WTC11 (cell line): ENCODE measurements around the gene ANKFN1. TPM values are rescaled to one million over a fixed set of nuclear protein-coding genes. Genes with fewer than 3 reads are reported as not detected.

ENCODE experiments used
- ATAC-seq: fragments of 200-7000 bp; cut with Tn5 transposase; 2 replicates; pipeline ENCODE4 v1.10.0; 2021; ENCODE audit warnings: mild to moderate bottlenecking, moderate library complexity
- CTCF ChIA-PET: fragments of 300-600 bp; sonication (Branson Sonifier 250); formaldehyde crosslinking; loops from one replicate; lab custom pipeline; 2021; ENCODE audit warnings: antibody characterized with exemption; lab: Charles Lee
- POLR2A ChIA-PET: fragments of 350-600 bp; sonication (Branson Sonifier 250); formaldehyde crosslinking; loops from one replicate; lab custom pipeline; 2021; ENCODE audit warnings: antibody characterized with exemption; lab: Charles Lee
- DNase-seq: peaks from one replicate; pipeline ENCODE4 v3.0.0; 2021; ENCODE audit warnings: low spot score
- H3K27ac Mint-ChIP-seq: 2 replicates; pipeline ENCODE4 v1.8.0; 2021; ENCODE audit warnings: mixed read lengths
- H3K27me3 Mint-ChIP-seq: 2 replicates; pipeline ENCODE4 v1.8.0; 2021; ENCODE audit warnings: low read depth, mild to moderate bottlenecking, moderate library complexity, mixed read lengths
- H3K36me3 Mint-ChIP-seq: 2 replicates; pipeline ENCODE4 v1.8.0; 2021; ENCODE audit warnings: mixed read lengths
- H3K4me1 Mint-ChIP-seq: 2 replicates; pipeline ENCODE4 v1.8.0; 2022; ENCODE audit warnings: mixed read lengths
- H3K4me3 Mint-ChIP-seq: 2 replicates; pipeline ENCODE4 v1.8.0; 2021; ENCODE audit warnings: mild to moderate bottlenecking, moderate library complexity, mixed read lengths
- H3K9me3 Mint-ChIP-seq: 2 replicates; pipeline ENCODE4 v1.8.0; 2021; ENCODE audit warnings: mixed read lengths
- ATF3 ChIP-seq: sonication (generic); formaldehyde crosslinking; conservative IDR thresholded peaks from 2 replicates; pipeline ENCODE4 v1.8.1; 2022; ENCODE audit warnings: mild to moderate bottlenecking, missing genetic modification reagents
- CREB1 ChIP-seq: sonication (generic); formaldehyde crosslinking; IDR thresholded peaks from 2 replicates; pipeline ENCODE4 v1.8.0; 2023; ENCODE audit warnings: mild to moderate bottlenecking, missing genetic modification reagents
- EMX1 ChIP-seq: fragments of 250-450 bp; sonication (Bioruptor Pico); IDR thresholded peaks from 2 replicates; pipeline ENCODE4 v1.8.0; 2021; ENCODE audit warnings: mild to moderate bottlenecking
- ESRRA ChIP-seq: sonication (generic); formaldehyde crosslinking; IDR thresholded peaks from 2 replicates; pipeline ENCODE4 v1.8.1; 2022; ENCODE audit warnings: mild to moderate bottlenecking, missing genetic modification reagents, borderline replicate concordance
- FOXP1 ChIP-seq: sonication (generic); formaldehyde crosslinking; IDR thresholded peaks from 2 replicates; pipeline ENCODE4 v1.8.0; 2022; ENCODE audit warnings: missing genetic modification reagents, mild to moderate bottlenecking, moderate library complexity, borderline replicate concordance
- GRHL2 ChIP-seq: fragments of 250-450 bp; sonication (Bioruptor Pico); IDR thresholded peaks from 2 replicates; pipeline ENCODE4 v1.8.0; 2022; ENCODE audit warnings: mild to moderate bottlenecking, moderate library complexity; ENCODE audit not compliant: insufficient replicate concordance, severe bottlenecking
- GTF2I ChIP-seq: fragments of 250-450 bp; sonication (Bioruptor Pico); conservative IDR thresholded peaks from 2 replicates; pipeline ENCODE4 v1.4.0; 2021; ENCODE audit warnings: mild to moderate bottlenecking
- IRF2 ChIP-seq: sonication (generic); formaldehyde crosslinking; IDR thresholded peaks from 2 replicates; pipeline ENCODE4 v1.8.0; 2022; ENCODE audit warnings: low read depth, missing genetic modification reagents, borderline replicate concordance
- JAZF1 ChIP-seq: fragments of 250-450 bp; sonication (Bioruptor Pico); IDR thresholded peaks from 2 replicates; pipeline ENCODE4 v1.9.0; 2021; ENCODE audit warnings: moderate library complexity, mild to moderate bottlenecking, inconsistent platforms
- JUN ChIP-seq: sonication (generic); formaldehyde crosslinking; IDR thresholded peaks from 2 replicates; pipeline ENCODE4 v1.8.0; 2023; ENCODE audit warnings: mild to moderate bottlenecking, missing genetic modification reagents
- NR2C2 ChIP-seq: sonication (generic); formaldehyde crosslinking; IDR thresholded peaks from 2 replicates; pipeline ENCODE4 v1.8.0; 2022; ENCODE audit warnings: mild to moderate bottlenecking, missing genetic modification reagents
- NR3C1 ChIP-seq: sonication (generic); formaldehyde crosslinking; conservative IDR thresholded peaks from 2 replicates; pipeline ENCODE4 v1.8.1; 2023; ENCODE audit warnings: low read depth, mild to moderate bottlenecking, missing genetic modification reagents
- OVOL2 ChIP-seq: fragments of 250-450 bp; sonication (Bioruptor Pico); IDR thresholded peaks from 2 replicates; pipeline ENCODE4 v1.9.0; 2021; ENCODE audit warnings: mild to moderate bottlenecking, borderline replicate concordance
- PRRX2 ChIP-seq: fragments of 250-450 bp; sonication (Bioruptor Pico); IDR thresholded peaks from 2 replicates; pipeline ENCODE4 v1.8.0; 2021; ENCODE audit warnings: mild to moderate bottlenecking
- SOX15 ChIP-seq: fragments of 250-450 bp; sonication (Bioruptor Pico); IDR thresholded peaks from 2 replicates; pipeline ENCODE4 v1.9.0; 2021; ENCODE audit warnings: mild to moderate bottlenecking
- SP1 ChIP-seq: sonication (generic); formaldehyde crosslinking; conservative IDR thresholded peaks from 2 replicates; pipeline ENCODE4 v1.8.1; 2022; ENCODE audit warnings: missing genetic modification reagents
- TEAD1 ChIP-seq: sonication (generic); formaldehyde crosslinking; IDR thresholded peaks from 2 replicates; pipeline ENCODE4 v1.8.0; 2022; ENCODE audit warnings: mild to moderate bottlenecking, missing genetic modification reagents
- ZMAT4 ChIP-seq: fragments of 250-450 bp; sonication (Bioruptor Pico); IDR thresholded peaks from 2 replicates; pipeline ENCODE4 v1.9.0; 2021; ENCODE audit warnings: mild to moderate bottlenecking
- ZNF219 ChIP-seq: sonication (generic); formaldehyde crosslinking; IDR thresholded peaks from 2 replicates; pipeline ENCODE4 v1.8.0; 2023; ENCODE audit warnings: missing genetic modification reagents, mild to moderate bottlenecking, borderline replicate concordance
- ZNF263 ChIP-seq: sonication (generic); formaldehyde crosslinking; IDR thresholded peaks from 2 replicates; pipeline ENCODE4 v1.8.1; 2022; ENCODE audit warnings: low read depth, mild to moderate bottlenecking, moderate library complexity, missing genetic modification reagents
- ZNF281 ChIP-seq: sonication (generic); formaldehyde crosslinking; IDR thresholded peaks from 2 replicates; pipeline ENCODE4 v1.8.0; 2023; ENCODE audit warnings: mild to moderate bottlenecking, missing genetic modification reagents
- ZNF317 ChIP-seq: sonication (generic); formaldehyde crosslinking; IDR thresholded peaks from 2 replicates; pipeline ENCODE4 v1.8.1; 2023; ENCODE audit warnings: low read depth, mild to moderate bottlenecking, moderate library complexity, missing genetic modification reagents, borderline replicate concordance
- ZNF423 ChIP-seq: fragments of 250-450 bp; sonication (Bioruptor Pico); IDR thresholded peaks from 2 replicates; pipeline ENCODE4 v2.1.2; 2022; ENCODE audit warnings: mild to moderate bottlenecking, moderate library complexity
- total RNA-seq: library from RNA; stranded (reverse); gene quantifications from 3 replicates; pipeline ENCODE4 v1.2.3, GENCODE V29; 2021
- TF ChIP-seq, protein P1 (sequence below): sonication (generic); formaldehyde crosslinking; IDR thresholded peaks from 2 replicates; pipeline ENCODE4 v1.8.1; 2022; ENCODE audit warnings: mild to moderate bottlenecking, moderate library complexity, missing genetic modification reagents
- TF ChIP-seq, protein P2 (sequence below): sonication (generic); formaldehyde crosslinking; IDR thresholded peaks from 2 replicates; pipeline ENCODE4 v1.8.1; 2022; ENCODE audit warnings: low read depth, missing genetic modification reagents, borderline replicate concordance
- TF ChIP-seq, protein P3 (sequence below): sonication (generic); formaldehyde crosslinking; IDR thresholded peaks from 2 replicates; pipeline ENCODE4 v1.8.0; 2022; ENCODE audit warnings: mild to moderate bottlenecking, missing genetic modification reagents

Gene ANKFN1
- total RNA-seq, 1 experiment from 2014 or later: 0.24 TPM

DNA sequence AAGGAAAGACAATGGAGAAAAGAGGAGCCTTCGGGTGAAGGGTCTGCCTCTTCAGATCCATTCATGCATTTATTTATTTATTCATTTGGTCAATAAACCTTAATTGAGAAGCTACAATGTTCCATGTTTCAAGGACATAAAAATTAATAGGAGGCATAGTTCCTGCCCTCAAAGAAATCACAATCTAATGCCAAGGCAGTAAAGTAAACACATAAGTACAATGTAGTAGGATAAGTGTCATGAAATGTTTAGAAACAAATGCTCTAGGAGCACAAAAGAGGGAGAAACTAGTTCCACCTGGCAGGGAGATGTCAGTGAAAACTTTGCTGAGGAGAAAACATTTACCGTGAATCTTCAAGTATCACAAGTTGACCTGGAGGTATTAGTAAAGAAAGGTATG lies 336.7 kb downstream of the ANKFN1 start:
- no peaks in the 10 kb centered on the region for H3K9me3 Mint-ChIP-seq
- CTCF ChIA-PET: interaction anchor here (0.6 to 1.4 kb wide), 2 partner anchors 10 kb away, joined by 3 to 9 read pairs; no protein-coding TSS in a partner anchor
- TF ChIP-seq JUN (no peak), NR2C2 (no peak), SP1 (no peak), ZNF317 (CRISPR knock-in tag) (no peak), PRRX2 (CRISPR knock-in tag) (no peak), ZMAT4 (CRISPR knock-in tag) (no peak), ZNF423 (CRISPR knock-in tag) (no peak), ATF3 (CRISPR knock-in tag) (no peak), JAZF1 (no peak), ZNF263 (CRISPR knock-in tag) (no peak), CREB1 (no peak), TEAD1 (CRISPR knock-in tag) (no peak), NR3C1 (no peak), ZNF219 (no peak), FOXP1 (CRISPR knock-in tag) (no peak), EMX1 (CRISPR knock-in tag) (no peak), OVOL2 (CRISPR knock-in tag) (no peak)
- TF ChIP-seq, protein P1, sequence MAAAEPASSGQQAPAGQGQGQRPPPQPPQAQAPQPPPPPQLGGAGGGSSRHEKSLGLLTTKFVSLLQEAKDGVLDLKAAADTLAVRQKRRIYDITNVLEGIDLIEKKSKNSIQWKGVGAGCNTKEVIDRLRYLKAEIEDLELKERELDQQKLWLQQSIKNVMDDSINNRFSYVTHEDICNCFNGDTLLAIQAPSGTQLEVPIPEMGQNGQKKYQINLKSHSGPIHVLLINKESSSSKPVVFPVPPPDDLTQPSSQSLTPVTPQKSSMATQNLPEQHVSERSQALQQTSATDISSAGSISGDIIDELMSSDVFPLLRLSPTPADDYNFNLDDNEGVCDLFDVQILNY: no peak
- TF ChIP-seq, protein P2, sequence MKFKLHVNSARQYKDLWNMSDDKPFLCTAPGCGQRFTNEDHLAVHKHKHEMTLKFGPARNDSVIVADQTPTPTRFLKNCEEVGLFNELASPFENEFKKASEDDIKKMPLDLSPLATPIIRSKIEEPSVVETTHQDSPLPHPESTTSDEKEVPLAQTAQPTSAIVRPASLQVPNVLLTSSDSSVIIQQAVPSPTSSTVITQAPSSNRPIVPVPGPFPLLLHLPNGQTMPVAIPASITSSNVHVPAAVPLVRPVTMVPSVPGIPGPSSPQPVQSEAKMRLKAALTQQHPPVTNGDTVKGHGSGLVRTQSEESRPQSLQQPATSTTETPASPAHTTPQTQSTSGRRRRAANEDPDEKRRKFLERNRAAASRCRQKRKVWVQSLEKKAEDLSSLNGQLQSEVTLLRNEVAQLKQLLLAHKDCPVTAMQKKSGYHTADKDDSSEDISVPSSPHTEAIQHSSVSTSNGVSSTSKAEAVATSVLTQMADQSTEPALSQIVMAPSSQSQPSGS (CRISPR knock-in tag): no peak
- TF ChIP-seq, protein P3, sequence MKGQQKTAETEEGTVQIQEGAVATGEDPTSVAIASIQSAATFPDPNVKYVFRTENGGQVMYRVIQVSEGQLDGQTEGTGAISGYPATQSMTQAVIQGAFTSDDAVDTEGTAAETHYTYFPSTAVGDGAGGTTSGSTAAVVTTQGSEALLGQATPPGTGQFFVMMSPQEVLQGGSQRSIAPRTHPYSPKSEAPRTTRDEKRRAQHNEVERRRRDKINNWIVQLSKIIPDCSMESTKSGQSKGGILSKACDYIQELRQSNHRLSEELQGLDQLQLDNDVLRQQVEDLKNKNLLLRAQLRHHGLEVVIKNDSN (CRISPR knock-in tag): no peak
- TF ChIP-seq, all 79 proteins: peak for 0
- no peak overlapping the region for H3K27ac Mint-ChIP-seq
- DNase-seq (no peak), ATAC-seq (no peak)
- H3K4me3 Mint-ChIP-seq: no peak overlapping the region
- no peaks in the 10 kb centered on the region for H3K27me3 Mint-ChIP-seq
- no peaks in the 10 kb centered on the region for H3K4me1 Mint-ChIP-seq
- POLR2A ChIA-PET: interaction anchor here (1.2 kb wide), 1 partner anchor 165 kb away, joined by 5 read pairs; no protein-coding TSS in a partner anchor
- no peaks in the 10 kb centered on the region for H3K36me3 Mint-ChIP-seq

DNA sequence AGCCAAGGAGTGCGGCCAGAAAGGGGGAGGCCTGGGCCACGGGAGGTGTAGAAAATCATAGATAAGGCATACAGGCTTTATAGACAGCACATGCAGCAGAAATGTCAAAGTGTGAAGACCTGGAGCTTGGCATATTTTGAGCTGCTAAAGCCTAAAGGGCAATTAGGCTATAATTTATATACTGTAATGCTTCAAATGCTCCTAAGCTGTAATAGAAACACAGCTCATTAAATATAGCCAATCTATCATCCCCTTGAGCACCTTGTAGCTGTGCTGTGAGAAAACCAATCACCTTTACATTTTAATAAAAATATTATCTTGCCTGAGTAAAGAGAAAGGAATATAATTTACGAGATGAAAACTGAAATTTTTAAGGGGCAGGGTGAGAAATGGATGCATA lies 342.3 kb downstream of the ANKFN1 start:
- ATAC-seq: no peak
- Mint-ChIP-seq H3K27me3 (no peaks in the 10 kb centered on the region), H3K36me3 (no peaks in the 10 kb centered on the region), H3K4me1 (no peaks in the 10 kb centered on the region), H3K9me3 (no peaks in the 10 kb centered on the region), H3K4me3 (no peak overlapping the region), H3K27ac (no peak overlapping the region)
- POLR2A ChIA-PET: no interaction called here
- TF ChIP-seq, protein P1: no peak
- TF ChIP-seq OVOL2 (CRISPR knock-in tag) (no peak), FOXP1 (CRISPR knock-in tag) (no peak), GTF2I (no peak), SOX15 (no peak), IRF2 (CRISPR knock-in tag) (no peak), ZNF281 (CRISPR knock-in tag) (no peak), GRHL2 (CRISPR knock-in tag) (no peak), ESRRA (CRISPR knock-in tag) (no peak)
- DNase-seq: no peak
- CTCF ChIA-PET: interaction anchor here (2.1 kb wide), 1 partner anchor 264 kb away, joined by 5 read pairs; no protein-coding TSS in a partner anchor
